ENCODE results near the gene BAG5.

BAG5 gene

GRCh38 chr14:103508521-103509329 is 53.7 kb downstream of the BAG5 start:
- no peak for DNase-seq (ENCODE audit: low spot score)

- DNase-seq (ENCODE audit: low spot score), result no peak
Measured at GRCh38 chr14:103507751-103508150, 54.7 kb downstream of the BAG5 start.
